Fibroblast of skin of abdomen (primary cell): ENCODE measurements around the gene KRT4.
"Not testable (repeated sequence)": the region's sequence is repeated elsewhere in the genome, so short reads cannot be mapped to it uniquely, and the experiment has no call there.

Experiments used
- DNase-seq: peaks from one replicate; pipeline ENCODE4 v3.0.0-alpha.2; 2013

Gene KRT4

GRCh38 chr12:52772772-52773171, 41.1 kb downstream of the KRT4 start:
- DNase-seq: no peak

GRCh38 chr12:52772188-52772587, 41.7 kb downstream of the KRT4 start:
- DNase-seq: no peak

DNA sequence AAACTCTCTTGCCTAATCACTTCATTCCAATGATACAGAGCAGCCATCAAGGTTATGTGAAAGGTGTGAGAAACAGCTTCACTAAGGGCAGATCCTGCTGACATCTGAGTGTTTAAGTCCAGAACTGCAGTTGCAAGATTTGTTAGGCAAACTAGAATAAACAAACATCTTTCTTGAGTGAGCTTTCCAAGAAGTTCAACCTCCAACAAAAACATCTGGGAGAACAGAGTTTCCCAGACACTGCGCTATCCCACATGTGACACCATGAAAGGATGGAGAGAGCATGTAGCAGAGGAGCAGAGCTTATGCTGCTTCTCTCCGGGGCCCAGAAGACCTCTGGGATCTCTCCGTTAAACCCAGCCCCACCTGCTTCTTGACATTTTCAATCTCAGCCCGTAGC, 42.4 kb downstream of the KRT4 start:
- no peak for DNase-seq

DNA sequence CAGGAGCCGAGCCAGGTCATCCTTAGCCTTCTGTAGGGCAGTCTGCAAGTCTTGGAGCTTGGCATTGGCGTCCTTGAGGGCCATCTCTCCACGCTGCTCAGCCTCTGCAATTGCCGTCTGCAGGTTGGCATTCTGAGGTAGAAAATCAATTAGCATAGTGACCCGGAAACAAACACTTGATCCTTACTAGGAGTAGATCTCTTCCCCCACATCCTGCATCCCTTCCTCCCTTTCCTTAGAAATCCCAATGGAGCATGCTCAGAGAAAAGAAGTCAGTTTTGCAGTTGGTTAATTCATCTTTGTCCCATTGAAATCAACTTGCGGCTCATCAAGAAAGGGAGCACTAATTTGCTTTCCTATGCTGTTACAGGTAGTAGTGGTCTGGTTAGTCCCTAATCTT, 42.8 kb downstream of the KRT4 start:
- DNase-seq: no peak

DNA sequence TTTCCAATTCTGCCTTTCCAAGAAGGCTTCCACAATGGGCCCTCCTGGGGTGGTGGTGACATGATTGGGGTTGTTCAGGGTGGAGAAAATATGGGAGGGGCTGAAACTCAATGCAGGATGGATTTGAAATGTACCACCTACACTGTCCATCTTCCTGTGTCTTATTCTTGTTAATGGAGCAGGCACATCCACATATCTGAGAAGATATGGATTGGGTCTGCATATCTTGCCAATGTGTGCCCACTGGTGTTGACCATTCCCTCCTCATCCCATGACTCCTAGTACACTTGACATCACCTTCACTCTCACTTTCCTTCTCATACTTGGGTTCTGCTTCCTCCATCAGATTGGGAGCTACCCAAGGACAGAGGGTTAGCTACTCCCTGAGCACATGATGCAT, 44.0 kb downstream of the KRT4 start:
- DNase-seq: no peak

DNA sequence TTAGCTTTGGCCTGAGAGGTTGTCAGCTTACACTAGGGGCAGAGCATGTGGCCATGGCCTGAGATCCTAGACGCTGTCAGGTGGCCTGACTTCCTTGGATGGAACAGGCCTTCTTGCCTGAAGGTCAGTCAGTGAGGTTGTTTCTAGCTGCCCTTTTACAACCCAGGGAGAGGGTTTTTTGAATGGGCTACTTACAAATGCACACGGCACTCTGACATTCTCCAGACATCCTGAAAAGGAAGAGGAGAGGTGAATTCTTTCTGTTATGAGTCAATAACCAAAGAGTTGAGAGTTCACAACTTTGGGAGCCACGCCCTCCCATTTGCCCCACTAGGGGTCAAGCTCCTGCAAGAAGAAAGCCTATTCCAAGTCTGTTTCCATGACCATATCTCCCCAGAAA, 44.6 kb downstream of the KRT4 start:
- no peak for DNase-seq

- DNase-seq: no peak
Measured at GRCh38 chr12:52768479-52769200, 45.3 kb downstream of the KRT4 start.

DNA sequence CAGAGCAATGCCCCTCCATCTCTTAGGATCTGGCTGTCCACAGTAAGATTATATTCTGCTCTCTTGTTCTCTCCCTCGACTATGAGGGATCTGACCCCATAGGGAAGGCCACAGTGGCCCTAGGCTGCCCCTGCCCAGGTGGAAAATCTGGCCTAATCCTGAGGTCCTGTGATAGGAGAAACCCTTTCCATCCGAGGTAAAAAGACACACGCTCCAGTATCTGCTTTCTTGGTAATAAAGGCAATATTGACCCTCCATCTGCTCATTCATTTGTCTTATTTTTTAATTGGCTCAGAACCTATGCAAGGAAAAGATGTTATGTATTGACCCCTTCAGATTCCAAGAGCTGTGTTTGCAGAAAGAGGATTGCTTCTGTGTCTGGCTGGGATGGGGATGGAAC, 46.5 kb downstream of the KRT4 start:
- no peak for DNase-seq

GRCh38 chr12:52767020-52767379, 46.9 kb downstream of the KRT4 start:
- no peak for DNase-seq

- DNase-seq: no peak
Measured at GRCh38 chr12:52766351-52767019, 47.4 kb downstream of the KRT4 start.

DNA sequence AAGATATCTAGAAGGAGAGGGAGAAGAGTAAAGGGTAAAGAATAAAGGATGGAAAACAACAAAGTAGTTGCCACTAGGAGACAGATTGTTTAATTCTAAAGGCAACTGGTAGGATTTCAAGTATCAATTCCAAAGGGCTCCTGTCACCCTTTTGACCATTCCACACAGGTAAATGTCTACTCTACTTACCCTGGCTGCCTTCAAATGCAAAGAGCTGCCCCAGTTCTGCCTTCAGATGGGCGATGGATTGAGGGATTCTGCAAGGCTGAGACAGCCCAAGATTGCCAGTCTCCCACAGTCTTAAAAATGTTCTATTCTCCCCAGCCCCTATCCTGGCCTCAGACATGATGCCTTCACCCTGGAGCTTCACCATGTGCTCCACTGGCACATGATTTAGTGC, 48.2 kb downstream of the KRT4 start:
- DNase-seq: no peak

GRCh38 chr12:52763991-52764390, 49.9 kb downstream of the KRT4 start:
- no peak for DNase-seq

GRCh38 chr12:52763036-52763659, 50.8 kb downstream of the KRT4 start:
- DNase-seq: no peak

DNA sequence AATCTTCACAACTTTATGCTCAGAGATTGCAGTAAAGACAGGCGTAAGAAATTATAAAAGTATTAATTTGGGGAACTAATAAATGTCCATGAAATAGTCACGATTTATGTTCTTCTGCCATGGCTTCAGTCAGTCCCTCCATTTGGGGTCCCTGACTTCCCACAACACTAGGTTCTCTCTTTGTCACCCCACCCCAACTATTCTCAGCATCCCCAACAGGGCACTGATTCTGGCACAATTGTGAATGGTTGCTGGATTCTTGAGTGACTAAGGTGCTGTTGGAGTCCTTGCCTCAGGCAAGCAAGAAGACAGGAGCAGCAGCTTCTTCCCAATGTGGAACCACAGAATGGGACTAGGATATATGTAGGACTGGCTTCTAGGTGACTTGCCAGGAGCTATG, 52.1 kb downstream of the KRT4 start:
- DNase-seq: no peak

DNA sequence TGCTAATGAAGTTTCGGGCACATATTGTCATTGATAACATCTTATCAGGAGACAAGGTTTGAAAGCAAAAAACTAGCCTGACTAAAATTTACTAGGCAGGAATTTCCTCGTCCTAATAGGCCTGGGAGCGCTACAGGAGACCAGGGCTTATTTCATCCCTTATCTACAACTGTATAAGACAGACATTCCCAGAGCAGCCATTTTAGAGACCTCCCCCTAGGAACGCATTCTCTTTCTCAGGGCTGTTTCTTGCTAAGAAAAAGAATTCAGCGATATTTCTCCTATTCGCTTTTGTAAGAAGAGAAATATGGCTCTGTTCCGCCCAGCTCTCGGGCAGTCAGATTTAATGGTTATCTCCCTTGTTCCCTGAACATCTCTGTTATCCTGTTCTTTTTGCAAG, 52.7 kb downstream of the KRT4 start:
- DNase-seq: not testable (repeated sequence)

DNA sequence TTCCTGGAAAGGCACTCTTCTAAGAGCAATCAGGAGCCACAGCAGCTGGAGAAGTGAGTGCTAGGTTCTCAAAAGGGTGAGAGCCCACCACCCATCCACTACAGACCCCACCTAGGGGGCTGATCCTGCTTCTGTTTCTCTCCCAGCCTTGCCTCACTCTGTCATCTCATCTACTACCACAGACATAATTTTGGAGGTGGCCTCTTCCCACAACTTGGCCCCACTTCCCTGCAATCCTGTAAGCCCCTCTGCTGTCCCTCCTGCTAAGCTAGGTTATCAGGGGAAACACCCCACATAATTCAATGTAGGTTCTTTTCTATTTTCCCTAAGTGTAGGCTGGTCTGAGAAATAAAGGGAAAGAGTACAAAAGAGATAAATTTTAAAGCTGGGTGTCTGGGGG, 53.3 kb downstream of the KRT4 start:
- no peak for DNase-seq

DNA sequence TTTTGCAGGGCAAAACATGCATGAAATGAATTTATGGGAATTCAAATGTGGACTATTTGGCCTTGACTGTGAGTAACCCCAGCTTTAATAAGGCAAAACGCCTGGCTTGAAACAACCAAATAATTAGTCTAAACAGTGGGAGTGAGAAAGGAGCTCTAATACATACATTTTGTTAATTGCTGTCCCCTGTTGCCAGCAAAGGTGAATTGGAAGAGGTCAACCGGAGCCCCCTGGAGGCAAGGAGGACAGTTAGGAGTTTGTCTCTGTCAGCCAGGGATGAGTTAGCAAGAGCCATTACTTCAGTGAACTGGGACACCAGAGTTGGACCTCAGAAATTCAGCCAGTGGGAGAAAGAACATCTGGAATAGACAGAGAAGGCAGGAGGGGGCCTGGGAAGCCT, 54.2 kb downstream of the KRT4 start:
- DNase-seq: no peak

- DNase-seq: no peak
Measured at GRCh38 chr12:52759218-52759617, 54.7 kb downstream of the KRT4 start.

GRCh38 chr12:52757449-52758176, 56.3 kb downstream of the KRT4 start:
- DNase-seq: no peak
